Loucy (cell line): ENCODE results near the gene GCLM.

Source experiments
- CTCF ChIP-seq: fragments of 200-600 bp; sonication (generic); conservative IDR thresholded peaks from 2 replicates; pipeline ENCODE4 v1.5.1; 2014; ENCODE audit warnings: mild to moderate bottlenecking, antibody characterized with exemption, low read length
- EZH2phosphoT487 ChIP-seq: fragments of 200-600 bp; IDR thresholded peaks from 2 replicates; pipeline ENCODE4 v1.6.1; 2018; ENCODE audit warnings: antibody characterized with exemption, mild to moderate bottlenecking, moderate library complexity, borderline replicate concordance

- TF ChIP-seq CTCF (no peak), EZH2phosphoT487 (no peak)
These were observed 10.6 kb upstream of the GCLM start for GRCh38 chr1:93919780-93920179.
